Activated CD8-positive, alpha-beta memory T cell treated with anti-CD3 and anti-CD28 coated beads, Interleukin-2, amount 50 U/mL, for 1 hour (primary cell): ENCODE results near the gene MAP1LC3C.

ENCODE experiments used
- DNase-seq: peaks from one replicate; pipeline ENCODE4 v3.0.0-alpha.2; 2020; ENCODE audit errors: extremely low read depth

Gene MAP1LC3C

DNA sequence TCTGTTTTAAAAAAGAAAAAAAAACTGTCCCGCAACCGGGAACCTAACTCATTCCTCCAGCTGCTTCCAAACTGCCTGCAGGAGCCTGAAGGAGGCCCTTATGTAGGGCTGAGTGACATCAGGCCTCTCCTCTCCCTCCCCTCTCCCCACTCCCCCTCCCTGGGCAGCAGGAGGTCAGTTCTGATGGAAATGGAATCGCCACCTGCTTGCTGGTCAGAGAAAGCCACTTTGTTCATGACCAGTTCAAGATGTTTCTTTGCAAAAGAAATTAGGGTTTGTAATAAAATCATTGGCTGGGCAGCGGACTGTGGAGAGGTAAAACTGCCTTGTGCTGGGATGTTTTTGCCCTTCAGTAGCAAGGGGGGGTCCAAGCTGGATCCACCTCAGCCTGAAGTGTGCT lies at the start of gene MAP1LC3C:
MAP1LC3C (minus strand) TSS at position 73 of the 400 bp plus-strand sequence. CDS start 90 bp downstream, outside the sequence.
- DNase-seq, result no peak

DNA sequence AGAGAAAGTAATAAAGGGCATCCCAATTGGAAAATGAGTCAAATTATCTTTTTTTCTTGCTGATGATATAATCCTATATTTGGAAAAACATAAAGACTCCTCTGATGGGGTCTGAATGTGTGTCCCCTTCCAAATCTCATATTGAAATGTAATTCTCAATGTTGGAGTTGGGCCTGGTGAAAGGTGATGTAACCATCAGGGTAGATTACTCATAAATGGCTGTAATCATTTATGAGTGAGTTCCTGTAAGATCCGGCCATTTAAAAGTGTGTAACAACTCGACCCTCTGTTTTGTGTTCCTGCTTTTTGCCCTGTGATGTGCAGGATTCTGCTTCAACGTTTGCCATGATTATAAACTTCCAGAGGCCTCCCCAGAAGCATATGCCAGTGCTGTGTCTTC lies 44.3 kb upstream of the MAP1LC3C start:
- DNase-seq, result no peak

GRCh38 chr1:242034392-242034791 lies 35.5 kb upstream of the MAP1LC3C start:
- no peak for DNase-seq

DNA sequence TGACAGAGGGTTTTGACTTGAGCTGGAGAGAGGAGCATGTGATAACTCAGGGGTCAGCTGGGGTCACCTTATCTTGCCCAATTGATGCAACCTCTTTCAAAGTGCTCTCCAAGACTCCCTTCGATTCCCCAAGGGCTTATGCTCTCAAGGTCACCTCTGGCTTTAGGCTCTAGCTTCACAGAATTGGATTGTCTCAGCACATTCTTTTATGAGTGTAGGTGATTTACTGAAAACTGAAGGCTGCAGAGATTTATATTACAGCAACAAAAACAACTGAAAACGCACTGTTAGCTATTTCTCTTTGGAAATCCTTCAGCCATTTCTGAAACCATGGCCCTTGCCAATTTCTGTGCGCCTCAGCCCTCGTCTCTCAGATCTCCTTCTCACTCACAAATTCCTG lies 34.5 kb upstream of the MAP1LC3C start:
- no peak for DNase-seq

GRCh38 chr1:242030071-242030470 lies 31.2 kb upstream of the MAP1LC3C start:
- no peak for DNase-seq

DNA sequence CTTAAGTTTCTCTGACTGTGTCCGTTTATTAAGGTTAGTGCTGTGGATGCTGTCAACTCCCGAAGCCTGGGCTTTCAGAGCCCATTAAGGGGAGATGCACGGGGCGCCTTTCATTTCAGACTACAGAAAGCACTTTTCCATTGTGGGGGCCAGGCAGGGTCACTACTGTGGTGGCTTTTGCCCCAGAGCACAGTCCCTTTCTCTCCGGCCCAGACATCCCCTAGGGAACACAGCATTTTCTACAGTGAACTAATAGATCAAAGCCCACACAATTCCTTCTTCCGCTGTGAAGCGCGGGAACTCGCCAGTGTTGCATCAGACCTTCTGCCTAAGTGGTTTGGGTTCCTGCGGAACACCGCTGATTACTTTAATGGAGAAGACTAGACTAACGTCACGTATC lies 26.8 kb upstream of the MAP1LC3C start:
- no peak for DNase-seq

DNA sequence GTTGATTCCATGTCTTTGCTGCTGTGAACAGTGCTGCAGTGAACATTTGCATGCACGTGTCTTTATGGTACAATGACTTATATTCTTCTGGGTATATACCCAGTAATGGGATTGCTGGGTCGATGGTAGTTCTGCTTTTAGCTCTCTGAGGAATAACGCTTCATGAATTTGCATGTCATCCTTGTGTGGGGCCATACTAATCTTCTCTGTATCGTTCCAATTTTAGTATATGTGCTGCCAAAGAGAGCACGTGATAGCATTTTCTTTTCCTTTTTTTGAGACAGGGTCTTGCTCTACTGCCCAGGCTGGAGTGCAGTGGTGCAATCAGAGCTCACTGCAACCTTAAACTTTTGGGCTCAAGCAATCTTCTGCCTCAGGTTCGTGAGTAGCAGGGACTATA lies 24.9 kb upstream of the MAP1LC3C start:
- no peak for DNase-seq

GRCh38 chr1:242019018-242019417 lies 20.1 kb upstream of the MAP1LC3C start:
- no peak for DNase-seq

DNA sequence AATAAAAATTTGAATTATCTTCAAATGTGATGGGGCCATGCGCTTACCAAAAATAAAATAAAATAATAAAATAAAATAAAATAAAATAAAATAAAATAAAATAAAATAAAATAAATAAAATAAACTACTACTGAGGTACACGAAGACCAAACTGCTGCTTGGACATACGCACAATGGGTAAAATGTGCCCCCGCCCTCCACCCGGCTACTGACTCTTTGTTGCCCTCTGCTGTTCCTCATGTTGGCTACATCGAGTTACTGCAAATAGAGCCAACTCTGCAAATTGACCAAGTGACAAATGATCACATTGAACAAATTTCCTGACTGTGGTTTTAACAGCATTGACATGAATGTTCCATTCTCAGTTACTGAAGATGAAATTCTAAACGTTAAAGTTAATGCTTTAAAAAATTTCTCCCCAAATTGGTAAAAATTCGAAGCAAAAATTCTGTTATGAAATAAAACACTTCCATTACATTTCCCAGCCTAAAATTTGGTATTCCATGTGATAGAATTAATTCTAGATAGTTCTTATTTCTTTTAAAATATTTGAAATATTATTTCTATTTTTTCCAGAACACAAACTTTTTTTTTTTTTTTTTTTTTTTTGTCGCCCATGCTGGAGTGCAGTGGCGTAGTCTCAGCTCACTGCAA lies 18.8 kb upstream of the MAP1LC3C start:
- DNase-seq, result no peak

GRCh38 chr1:242016479-242016878 lies 17.6 kb upstream of the MAP1LC3C start:
- DNase-seq, result no peak

DNA sequence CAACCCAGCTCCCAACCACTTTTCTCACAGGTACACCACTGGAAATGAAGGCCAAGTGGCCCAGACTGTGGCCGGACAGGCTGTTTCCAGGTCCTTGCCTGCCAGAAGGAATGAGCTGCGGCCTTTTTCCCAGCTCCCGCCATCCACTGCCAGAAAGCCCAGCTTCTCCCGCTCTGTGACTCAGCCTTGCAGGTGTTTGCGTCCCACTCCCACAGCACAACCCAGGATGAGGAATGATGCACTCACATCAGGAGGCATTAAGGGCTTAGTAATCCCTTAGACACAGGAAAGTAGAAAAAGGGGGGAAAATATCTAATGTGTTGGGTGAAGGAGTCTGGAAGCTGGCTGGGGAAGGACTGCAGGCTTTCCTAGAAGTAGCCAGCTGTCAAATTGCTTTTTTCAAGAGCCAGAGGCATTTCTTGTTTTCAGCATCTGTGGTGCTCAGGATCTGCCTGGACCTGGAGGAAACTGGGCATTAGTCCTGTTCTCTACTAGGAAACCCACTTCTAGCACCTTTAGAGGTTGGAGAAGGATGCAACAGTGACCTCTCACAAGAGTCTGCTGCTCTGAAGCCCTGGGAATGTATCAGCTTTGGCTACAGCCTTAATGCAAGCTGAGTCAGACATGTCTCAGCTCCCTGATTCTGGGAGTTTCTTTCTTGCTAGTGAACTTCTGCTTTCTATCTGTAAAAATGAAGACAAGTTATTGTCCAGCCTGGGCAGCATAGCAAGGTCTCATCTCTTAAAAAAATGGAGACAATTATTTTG lies 13.2 kb upstream of the MAP1LC3C start:
- no peak for DNase-seq

- no peak for DNase-seq
Observed at GRCh38 chr1:242008826-242009495, 10.1 kb upstream of the MAP1LC3C start.

DNA sequence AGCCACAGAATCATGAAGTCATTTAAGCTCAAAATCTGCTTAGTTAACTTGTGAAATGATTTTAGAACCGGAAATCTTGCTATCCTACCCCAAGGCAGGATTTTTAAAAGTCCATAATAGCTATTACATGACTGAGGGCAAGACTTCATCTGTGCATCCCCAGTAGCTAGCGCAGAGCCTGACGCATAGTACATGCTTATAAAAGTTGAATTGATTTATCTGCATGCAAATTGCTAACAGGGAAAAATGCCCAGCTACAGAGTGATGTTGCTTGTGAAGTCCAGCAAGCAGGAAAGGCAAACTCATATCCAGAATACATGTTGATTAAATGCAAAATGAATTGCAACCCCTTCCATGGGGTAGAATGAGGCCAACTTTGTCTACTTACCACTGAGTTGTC lies 8.1 kb upstream of the MAP1LC3C start:
- DNase-seq, result no peak

- no peak for DNase-seq
Observed at GRCh38 chr1:242005866-242006535, 7.1 kb upstream of the MAP1LC3C start.

DNA sequence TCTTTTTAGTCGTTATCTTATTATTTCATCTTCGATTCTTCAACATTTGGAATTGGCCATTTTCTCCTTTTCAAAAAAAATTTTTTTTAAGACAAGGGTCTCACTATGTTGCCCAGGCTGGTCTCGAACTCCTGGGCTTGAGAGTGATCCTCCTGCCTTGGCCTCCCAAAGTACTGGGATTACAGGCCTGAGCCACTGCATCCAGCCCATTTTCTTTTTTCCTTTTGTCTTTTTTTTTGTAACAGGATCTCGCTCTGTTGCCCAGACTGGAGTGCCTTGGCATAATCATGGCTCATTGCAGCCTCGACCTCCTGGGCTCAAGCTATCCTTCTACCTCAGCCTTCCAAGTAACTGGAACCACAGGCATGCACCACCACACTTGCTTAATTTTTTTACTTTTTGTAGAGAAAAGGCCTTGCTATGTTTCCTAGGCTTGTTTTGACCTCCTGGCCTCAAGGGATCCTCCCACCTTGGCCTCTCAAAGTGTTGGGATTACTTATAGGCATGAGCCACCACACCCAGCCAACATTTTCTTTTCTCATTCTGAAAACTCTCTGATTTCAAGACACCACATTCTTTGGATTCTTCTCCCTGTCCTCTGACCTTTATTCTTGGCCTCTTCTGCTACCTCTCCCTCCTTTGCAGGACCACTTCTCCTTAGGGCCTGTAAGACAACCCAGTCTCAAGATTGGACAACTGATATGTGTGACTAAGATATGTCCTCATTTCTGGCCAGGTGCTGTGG lies 6.0 kb upstream of the MAP1LC3C start:
- no peak for DNase-seq

DNA sequence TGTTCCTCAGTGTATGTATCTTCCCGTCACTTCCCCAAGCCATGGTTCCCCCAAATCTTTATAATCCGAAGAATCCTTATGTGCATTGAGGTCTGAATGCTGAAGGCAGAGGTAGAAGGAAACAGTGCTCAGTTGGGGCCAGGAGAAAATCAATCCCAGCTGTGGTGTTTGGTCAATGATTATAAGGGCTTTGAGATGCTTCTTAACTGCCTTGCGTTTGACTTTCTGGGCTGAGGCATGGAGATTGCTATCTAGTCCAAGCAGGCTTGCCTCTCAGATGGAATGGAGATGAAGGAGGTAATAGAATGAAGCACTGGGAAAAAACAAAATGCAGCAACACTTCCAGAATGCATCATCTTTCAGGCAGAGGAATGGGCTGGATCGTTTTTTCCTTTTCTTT lies 3.6 kb upstream of the MAP1LC3C start:
- DNase-seq, result no peak

DNA sequence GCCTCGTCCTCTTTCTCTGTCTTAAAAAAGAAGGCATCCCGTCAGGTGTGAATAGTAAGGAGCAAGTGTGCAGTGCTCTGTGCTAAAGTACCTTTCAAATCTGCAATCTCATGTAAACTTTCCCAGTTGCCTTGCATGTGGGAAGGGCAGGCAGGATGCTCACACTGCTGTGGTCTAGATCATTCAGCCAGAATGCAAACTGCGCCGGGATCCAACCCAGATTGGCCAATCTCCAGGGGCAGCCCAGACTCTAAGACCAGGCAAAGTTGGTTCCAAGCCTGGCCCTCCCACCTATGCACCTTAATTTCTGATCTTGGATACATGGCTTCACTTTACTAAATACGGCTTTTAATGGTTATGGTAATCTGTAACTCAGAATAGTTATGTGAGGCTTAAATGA lies 3.2 kb upstream of the MAP1LC3C start:
- DNase-seq, result no peak

DNA sequence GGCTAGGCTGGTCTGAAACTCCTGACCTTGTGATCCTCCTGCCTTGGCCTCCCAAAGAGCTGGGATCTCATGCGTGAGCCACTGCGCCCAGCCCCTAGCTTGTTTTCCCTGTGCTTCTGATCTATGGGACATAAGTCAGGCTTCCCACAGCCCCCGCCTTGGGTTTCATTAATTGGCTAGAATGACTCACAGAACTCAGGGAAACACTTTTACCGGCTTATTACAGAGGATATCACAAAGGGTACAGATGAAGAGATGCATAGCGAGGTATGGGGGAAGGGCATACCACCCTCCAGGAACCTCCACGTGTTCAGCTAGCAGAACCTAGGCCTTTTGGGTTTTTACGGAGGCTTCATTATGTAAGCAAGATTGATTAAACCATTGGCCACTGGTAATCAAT lies 1.5 kb upstream of the MAP1LC3C start:
- DNase-seq, result no peak

- no peak for DNase-seq
Observed at GRCh38 chr1:241998412-241998921, 431 bp downstream of the MAP1LC3C start.

DNA sequence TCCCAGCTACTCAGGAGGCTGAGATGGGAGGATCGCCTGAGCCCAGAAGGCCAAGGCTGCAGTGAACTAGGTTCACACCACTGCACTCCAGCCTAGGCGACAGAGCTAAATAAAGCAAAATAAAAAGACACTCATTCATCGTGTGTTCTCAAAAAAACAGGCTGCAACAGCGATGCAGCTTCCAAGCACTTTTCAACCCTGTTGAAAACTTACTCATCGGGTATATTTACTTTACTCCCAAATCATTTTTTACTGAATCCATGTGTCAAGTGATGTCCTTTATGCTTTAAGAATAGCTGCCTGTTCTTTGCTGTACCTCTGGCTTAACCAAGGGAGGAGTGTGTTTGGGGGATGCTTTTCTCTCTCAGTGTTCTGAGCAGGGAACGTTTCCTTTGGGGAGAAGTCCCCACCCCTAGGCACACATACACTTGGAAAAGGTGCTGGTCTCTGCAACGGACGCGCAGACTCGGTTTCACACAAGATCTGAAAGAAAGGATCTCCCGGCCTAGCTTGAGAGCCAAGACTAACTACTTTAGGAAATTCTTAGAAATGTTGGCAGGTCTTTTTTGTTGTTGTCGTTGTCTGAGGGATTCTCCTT lies 1.4 kb downstream of the MAP1LC3C start:
- DNase-seq, result no peak

DNA sequence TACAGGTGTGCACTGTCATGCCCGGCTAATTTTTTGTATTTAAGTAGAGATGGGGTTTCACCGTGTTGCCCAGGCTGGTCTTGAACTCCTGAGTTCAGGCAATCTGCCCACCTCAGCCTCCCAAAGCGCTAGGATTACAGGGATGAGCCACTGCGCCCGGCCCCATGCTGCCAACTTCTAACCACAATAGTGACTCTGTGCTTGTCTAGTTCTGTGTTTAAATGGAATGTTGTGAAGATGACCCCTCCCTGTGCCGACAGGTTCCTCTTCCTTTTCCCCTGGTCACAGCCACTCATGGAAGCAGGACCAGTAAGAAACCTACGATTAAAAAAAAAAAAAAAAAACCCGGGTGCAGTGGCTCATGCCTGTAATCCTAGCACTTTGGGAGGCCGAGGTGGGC lies 4.7 kb downstream of the MAP1LC3C start:
- DNase-seq, result no peak
